Astrocyte (in vitro differentiated cells and primary cell): ENCODE measurements around the gene SSX2IP. TPM values are rescaled to one million over a fixed set of nuclear protein-coding genes. Genes with fewer than 3 reads are reported as not detected.

Experiments
- DNase-seq: peaks from one replicate; pipeline ENCODE4 v3.0.0-alpha.2; 2010; ENCODE audit warnings: low read depth
- FAIRE-seq: peaks from 2 replicates; lab custom pipeline; 2011; peaks lifted over from hg19 to GRCh38; lab: Jason Lieb, UNC
- H2AFZ ChIP-seq: 2 replicates; pipeline ENCODE4 v1.6.0; 2012; ENCODE audit warnings: low read depth, low read length, inconsistent platforms
- H3K27ac ChIP-seq: 2 replicates; pipeline ENCODE4 v1.5.1; 2011; ENCODE audit warnings: low read depth, low read length, inconsistent platforms
- H3K27me3 ChIP-seq: 2 replicates; pipeline ENCODE4 v1.6.0; 2011; ENCODE audit warnings: low read length, inconsistent platforms; ENCODE audit not compliant: insufficient read depth
- H3K36me3 ChIP-seq: 2 replicates; pipeline ENCODE4 v1.5.1; 2011; ENCODE audit warnings: low read length, inconsistent platforms; ENCODE audit not compliant: insufficient read depth
- H3K4me1 ChIP-seq: 2 replicates; pipeline ENCODE4 v1.5.1; 2011; ENCODE audit warnings: low read length, inconsistent platforms; ENCODE audit not compliant: insufficient read depth
- H3K4me2 ChIP-seq: 2 replicates; pipeline ENCODE4 v1.6.0; 2012; ENCODE audit warnings: low read length, inconsistent platforms
- H3K4me3 ChIP-seq: 2 replicates; pipeline ENCODE4 v1.5.1; 2011; ENCODE audit warnings: low read depth, mild to moderate bottlenecking, low read length, inconsistent platforms; ENCODE audit not compliant: insufficient read depth
- H3K79me2 ChIP-seq: 2 replicates; pipeline ENCODE4 v1.6.0; 2012; ENCODE audit warnings: mild to moderate bottlenecking, low read length, inconsistent platforms; ENCODE audit not compliant: insufficient read depth
- H3K9ac ChIP-seq: 2 replicates; pipeline ENCODE4 v1.6.0; 2012; ENCODE audit warnings: mild to moderate bottlenecking, low read length, inconsistent platforms
- H3K9me3 ChIP-seq: 2 replicates; pipeline ENCODE4 v1.5.1; 2012; ENCODE audit warnings: low read depth, mild to moderate bottlenecking, low read length, inconsistent platforms; ENCODE audit not compliant: insufficient read depth
- H4K20me1 ChIP-seq: 2 replicates; pipeline ENCODE4 v1.6.0; 2012; ENCODE audit warnings: low read length, inconsistent platforms; ENCODE audit not compliant: insufficient read depth
- H3K27ac Mint-ChIP-seq: one replicate; pipeline ENCODE4 v1.8.0; 2021; ENCODE audit warnings: mild to moderate bottlenecking, mixed read lengths; ENCODE audit not compliant: unreplicated experiment
- H3K27me3 Mint-ChIP-seq: one replicate; pipeline ENCODE4 v1.8.0; 2021; ENCODE audit warnings: low read depth, mixed read lengths; ENCODE audit not compliant: unreplicated experiment
- H3K36me3 Mint-ChIP-seq: one replicate; pipeline ENCODE4 v1.8.0; 2021; ENCODE audit warnings: low read depth, mixed read lengths; ENCODE audit not compliant: unreplicated experiment
- H3K4me1 Mint-ChIP-seq: one replicate; pipeline ENCODE4 v1.8.0; 2021; ENCODE audit warnings: low read depth, mixed read lengths; ENCODE audit not compliant: unreplicated experiment
- H3K4me3 Mint-ChIP-seq: one replicate; pipeline ENCODE4 v1.8.0; 2021; ENCODE audit warnings: mild to moderate bottlenecking, moderate library complexity, mixed read lengths; ENCODE audit not compliant: unreplicated experiment
- H3K9me3 Mint-ChIP-seq: one replicate; pipeline ENCODE4 v1.8.0; 2021; ENCODE audit warnings: mild to moderate bottlenecking, mixed read lengths; ENCODE audit not compliant: unreplicated experiment
- CTCF ChIP-seq: IDR thresholded peaks from 2 replicates; pipeline ENCODE4 v1.5.1; 2011; ENCODE audit warnings: low read depth, mild to moderate bottlenecking, inconsistent platforms, low read length, moderate library complexity; ENCODE audit not compliant: insufficient read depth
- EZH2 ChIP-seq: IDR thresholded peaks from 2 replicates; pipeline ENCODE4 v1.6.1; 2012; ENCODE audit warnings: mild to moderate bottlenecking, low read length, inconsistent platforms; ENCODE audit not compliant: insufficient read depth
- total RNA-seq: library from RNA; stranded (reverse); gene quantifications from 2 replicates; pipeline ENCODE4 v1.2.1, GENCODE V29; 2021

Gene SSX2IP
- total RNA-seq, 1 donor from 2014 or later: 13.4 TPM

GRCh38 chr1:84726593-84727499, 36.6 kb upstream of the SSX2IP start:
- FAIRE-seq (no peak), DNase-seq (peak; percentile 32)
- no peaks in the 10 kb centered on the region for H3K36me3 ChIP-seq
- no peaks in the 10 kb centered on the region for H3K9me3 ChIP-seq
- Mint-ChIP-seq H3K4me1 (no peaks in the 10 kb centered on the region), H3K27ac (no peak overlapping the region), H3K36me3 (peaks cover 2% of the 10 kb centered on the region), H3K4me3 (no peak overlapping the region), H3K9me3 (peaks cover 4% of the 10 kb centered on the region), H3K27me3 (no peaks in the 10 kb centered on the region)
- peak overlapping the region; percentile 21 for H3K4me2 ChIP-seq
- no peak overlapping the region for H3K4me3 ChIP-seq
- H3K27me3 ChIP-seq: no peaks in the 10 kb centered on the region
- no peak overlapping the region for H3K27ac ChIP-seq
- TF ChIP-seq EZH2 (no peak), CTCF (no peak)
- H3K9ac ChIP-seq: no peak overlapping the region
- no peaks in the 10 kb centered on the region for H3K79me2 ChIP-seq
- no peaks in the 10 kb centered on the region for H4K20me1 ChIP-seq
- H3K4me1 ChIP-seq: peaks cover 8% of the 10 kb centered on the region
- no peak overlapping the region for H2AFZ ChIP-seq

GRCh38 chr1:84724128-84724860, 34.0 kb upstream of the SSX2IP start:
- Mint-ChIP-seq H3K9me3 (no peaks in the 10 kb centered on the region), H3K27me3 (no peaks in the 10 kb centered on the region), H3K36me3 (no peaks in the 10 kb centered on the region), H3K27ac (no peak overlapping the region), H3K4me3 (no peak overlapping the region), H3K4me1 (peaks cover 15% of the 10 kb centered on the region)
- no peaks in the 10 kb centered on the region for H4K20me1 ChIP-seq
- H3K4me3 ChIP-seq: no peak overlapping the region
- TF ChIP-seq EZH2 (no peak), CTCF (peak; percentile 19)
- DNase-seq: no peak
- no peak overlapping the region for H2AFZ ChIP-seq
- no peaks in the 10 kb centered on the region for H3K9me3 ChIP-seq
- no peak overlapping the region for H3K4me2 ChIP-seq
- H3K27me3 ChIP-seq: no peaks in the 10 kb centered on the region
- no peak for FAIRE-seq
- peaks cover 19% of the 10 kb centered on the region for H3K4me1 ChIP-seq
- H3K36me3 ChIP-seq: no peaks in the 10 kb centered on the region
- no peak overlapping the region for H3K27ac ChIP-seq
- H3K79me2 ChIP-seq: no peaks in the 10 kb centered on the region
- H3K9ac ChIP-seq: no peak overlapping the region
